ENCODE data around the gene RMND1. TPM values are rescaled to one million over a fixed set of nuclear protein-coding genes. Genes with fewer than 3 reads are reported as not detected.
A peak's percentile ranks its signal among the peaks of the same experiment; 100 is the strongest.
"Not testable (repeated sequence)": the region's sequence is repeated elsewhere in the genome, so short reads cannot be mapped to it uniquely, and the experiment has no call there.

RMND1 gene
- total RNA-seq, 1 donor from 2014 or later = 18.7 TPM

DNA sequence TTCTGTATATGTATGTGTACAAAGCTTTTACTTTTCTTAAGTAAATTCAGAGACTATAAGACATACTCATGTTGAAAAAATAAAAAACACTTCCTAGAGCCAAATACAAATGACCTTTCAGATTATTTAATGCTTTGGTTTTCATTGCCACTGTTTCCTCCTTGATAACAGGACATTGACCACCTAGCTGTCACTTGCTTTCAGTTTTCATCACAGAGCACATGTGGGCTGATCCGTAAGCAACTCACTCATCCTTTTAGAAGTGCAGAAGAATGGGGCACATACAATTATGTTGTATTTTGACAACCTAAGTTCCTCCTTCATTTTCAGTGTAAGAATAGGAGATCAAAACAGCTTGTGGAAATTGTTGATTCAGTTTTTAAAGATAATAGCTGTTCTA is 66.7 kb downstream of the RMND1 start:
- H3K36me3 Mint-ChIP-seq (ENCODE audit: low read depth, unreplicated experiment) = peaks cover 11% of the 10 kb centered on the region
- TF ChIP-seq, protein P1, sequence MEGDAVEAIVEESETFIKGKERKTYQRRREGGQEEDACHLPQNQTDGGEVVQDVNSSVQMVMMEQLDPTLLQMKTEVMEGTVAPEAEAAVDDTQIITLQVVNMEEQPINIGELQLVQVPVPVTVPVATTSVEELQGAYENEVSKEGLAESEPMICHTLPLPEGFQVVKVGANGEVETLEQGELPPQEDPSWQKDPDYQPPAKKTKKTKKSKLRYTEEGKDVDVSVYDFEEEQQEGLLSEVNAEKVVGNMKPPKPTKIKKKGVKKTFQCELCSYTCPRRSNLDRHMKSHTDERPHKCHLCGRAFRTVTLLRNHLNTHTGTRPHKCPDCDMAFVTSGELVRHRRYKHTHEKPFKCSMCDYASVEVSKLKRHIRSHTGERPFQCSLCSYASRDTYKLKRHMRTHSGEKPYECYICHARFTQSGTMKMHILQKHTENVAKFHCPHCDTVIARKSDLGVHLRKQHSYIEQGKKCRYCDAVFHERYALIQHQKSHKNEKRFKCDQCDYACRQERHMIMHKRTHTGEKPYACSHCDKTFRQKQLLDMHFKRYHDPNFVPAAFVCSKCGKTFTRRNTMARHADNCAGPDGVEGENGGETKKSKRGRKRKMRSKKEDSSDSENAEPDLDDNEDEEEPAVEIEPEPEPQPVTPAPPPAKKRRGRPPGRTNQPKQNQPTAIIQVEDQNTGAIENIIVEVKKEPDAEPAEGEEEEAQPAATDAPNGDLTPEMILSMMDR (IDR thresholded peaks at IDR 0.05; ENCODE audit: unreplicated experiment) = no peak
- peaks cover 15% of the 10 kb centered on the region for H3K4me1 Mint-ChIP-seq (ENCODE audit: unreplicated experiment)
- H3K27ac Mint-ChIP-seq (ENCODE audit: unreplicated experiment) = no peak overlapping the region
- H3K4me3 Mint-ChIP-seq (ENCODE audit: unreplicated experiment) = no peak overlapping the region
- peaks cover 8% of the 10 kb centered on the region for H3K27me3 Mint-ChIP-seq (ENCODE audit: unreplicated experiment)
- no peak for DNase-seq (ENCODE audit: low spot score)
- H3K9me3 Mint-ChIP-seq (ENCODE audit: unreplicated experiment) = no peaks in the 10 kb centered on the region

DNA sequence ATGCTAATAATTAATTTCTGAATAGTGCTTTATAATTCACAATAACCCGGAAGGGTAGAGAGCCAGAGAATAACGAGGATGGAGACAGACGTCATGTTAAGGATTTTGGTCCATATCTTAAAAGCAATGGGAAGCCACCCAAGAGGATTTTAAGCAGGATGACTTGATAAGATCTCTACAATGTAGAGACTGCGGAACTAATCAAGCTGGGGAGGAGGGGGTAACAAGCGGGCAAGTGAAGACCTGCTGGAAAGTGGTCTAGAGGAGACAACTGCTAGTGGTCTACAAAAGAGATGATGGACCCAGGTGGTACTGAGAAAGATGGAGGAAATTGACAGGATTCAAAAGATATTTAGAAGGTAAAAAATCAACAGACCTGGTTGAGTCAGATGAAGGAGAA is 67.8 kb downstream of the RMND1 start:
- peaks cover 6% of the 10 kb centered on the region for H3K36me3 Mint-ChIP-seq (ENCODE audit: low read depth, unreplicated experiment)
- no peak overlapping the region for H3K4me3 Mint-ChIP-seq (ENCODE audit: unreplicated experiment)
- TF ChIP-seq, protein P1 (IDR thresholded peaks at IDR 0.05; ENCODE audit: unreplicated experiment) = no peak
- no peak overlapping the region for H3K27ac Mint-ChIP-seq (ENCODE audit: unreplicated experiment)
- peaks cover 1% of the 10 kb centered on the region for H3K27me3 Mint-ChIP-seq (ENCODE audit: unreplicated experiment)
- H3K9me3 Mint-ChIP-seq (ENCODE audit: unreplicated experiment) = no peaks in the 10 kb centered on the region
- peaks cover 15% of the 10 kb centered on the region for H3K4me1 Mint-ChIP-seq (ENCODE audit: unreplicated experiment)
- DNase-seq (ENCODE audit: low spot score) = no peak

DNA sequence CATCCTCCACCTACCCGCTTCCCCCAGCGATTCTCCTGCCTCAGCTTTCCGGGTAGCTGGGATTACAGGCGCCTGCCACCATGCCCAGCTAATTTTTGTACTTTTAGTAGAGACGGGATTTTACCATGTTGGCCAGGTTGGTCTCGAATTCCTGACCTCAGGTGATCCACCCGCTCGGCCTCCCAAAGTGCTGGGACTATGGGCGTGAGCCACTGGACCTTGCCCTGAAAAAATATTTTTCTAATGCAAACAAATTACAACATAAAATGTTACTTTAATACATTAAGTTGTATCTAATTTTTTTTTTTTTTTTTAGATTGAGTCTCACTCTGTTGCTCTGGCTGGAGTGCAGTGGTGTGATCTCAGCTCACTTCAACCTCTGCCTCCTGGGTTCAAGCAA is 69.3 kb downstream of the RMND1 start:
- H3K9me3 Mint-ChIP-seq (ENCODE audit: unreplicated experiment); H3K27me3 Mint-ChIP-seq (ENCODE audit: unreplicated experiment); H3K27ac Mint-ChIP-seq (ENCODE audit: unreplicated experiment); DNase-seq (ENCODE audit: low spot score); H3K4me3 Mint-ChIP-seq (ENCODE audit: unreplicated experiment); H3K36me3 Mint-ChIP-seq (ENCODE audit: low read depth, unreplicated experiment): not testable (repeated sequence)
- H3K4me1 Mint-ChIP-seq (ENCODE audit: unreplicated experiment) = peaks cover 13% of the 10 kb centered on the region

DNA sequence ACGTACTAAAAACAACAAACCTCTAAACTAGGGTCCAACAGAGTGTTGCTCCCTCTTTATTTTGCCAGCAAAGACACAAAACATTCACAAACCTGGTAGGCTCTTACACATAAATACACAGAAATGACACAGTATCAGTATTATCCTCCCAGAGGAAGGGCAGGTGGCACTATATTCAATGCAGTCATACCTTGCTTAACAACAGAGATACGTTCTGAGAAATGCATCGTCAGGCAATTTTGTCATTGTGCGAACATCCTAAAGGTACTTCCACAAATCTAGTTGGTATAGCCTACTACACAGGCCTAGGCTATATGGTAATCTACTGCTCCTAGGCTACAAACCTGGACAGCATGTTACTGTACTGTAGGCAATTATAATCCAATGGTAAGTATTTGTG is 70.2 kb downstream of the RMND1 start:
- H3K27me3 Mint-ChIP-seq (ENCODE audit: unreplicated experiment) = no peaks in the 10 kb centered on the region
- H3K9me3 Mint-ChIP-seq (ENCODE audit: unreplicated experiment) = no peaks in the 10 kb centered on the region
- peaks cover 5% of the 10 kb centered on the region for H3K36me3 Mint-ChIP-seq (ENCODE audit: low read depth, unreplicated experiment)
- no peak for DNase-seq (ENCODE audit: low spot score)
- peaks cover 13% of the 10 kb centered on the region for H3K4me1 Mint-ChIP-seq (ENCODE audit: unreplicated experiment)
- TF ChIP-seq, protein P1 (IDR thresholded peaks at IDR 0.05; ENCODE audit: unreplicated experiment) = no peak
- H3K4me3 Mint-ChIP-seq (ENCODE audit: unreplicated experiment) = no peak overlapping the region
- peak overlapping the region; percentile 7 for H3K27ac Mint-ChIP-seq (ENCODE audit: unreplicated experiment)

DNA sequence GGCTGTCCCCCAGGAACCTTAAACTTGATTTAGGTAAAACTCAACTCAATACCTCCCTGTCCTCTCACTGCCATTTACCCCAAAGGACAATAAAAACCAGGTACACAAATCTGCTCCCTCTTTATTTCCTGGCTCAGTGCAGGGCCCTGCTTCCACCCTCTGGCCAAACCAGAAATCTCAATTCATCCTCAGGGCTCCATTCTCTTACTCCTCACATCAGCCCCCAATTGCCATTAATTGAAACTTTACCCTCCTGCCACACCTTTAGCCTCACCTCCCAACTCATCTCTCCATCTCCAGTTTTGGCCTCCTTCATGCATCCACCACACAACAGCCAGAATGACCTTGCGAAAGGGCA is 71.1 kb downstream of the RMND1 start:
- Mint-ChIP-seq H3K27me3 (ENCODE audit: unreplicated experiment) (no peaks in the 10 kb centered on the region), H3K4me1 (ENCODE audit: unreplicated experiment) (peaks cover 13% of the 10 kb centered on the region), H3K27ac (ENCODE audit: unreplicated experiment) (no peak overlapping the region), H3K4me3 (ENCODE audit: unreplicated experiment) (no peak overlapping the region), H3K36me3 (ENCODE audit: low read depth, unreplicated experiment) (peaks cover 5% of the 10 kb centered on the region), H3K9me3 (ENCODE audit: unreplicated experiment) (no peaks in the 10 kb centered on the region)
- TF ChIP-seq, protein P1 (IDR thresholded peaks at IDR 0.05; ENCODE audit: unreplicated experiment) = no peak
- no peak for DNase-seq (ENCODE audit: low spot score)
